WI38 (cell line): ENCODE results near the gene MGME1.

Experiments
- H3K4me3 ChIP-seq: 2 replicates; pipeline ENCODE4 v1.5.1; 2011; ENCODE audit warnings: low read depth, mild to moderate bottlenecking, control low read depth, low read length
- CTCF ChIP-seq: IDR thresholded peaks from 2 replicates; pipeline ENCODE4 v1.5.1; 2012; ENCODE audit warnings: low read depth, mild to moderate bottlenecking, control low read depth, low read length

The MGME1 gene

DNA sequence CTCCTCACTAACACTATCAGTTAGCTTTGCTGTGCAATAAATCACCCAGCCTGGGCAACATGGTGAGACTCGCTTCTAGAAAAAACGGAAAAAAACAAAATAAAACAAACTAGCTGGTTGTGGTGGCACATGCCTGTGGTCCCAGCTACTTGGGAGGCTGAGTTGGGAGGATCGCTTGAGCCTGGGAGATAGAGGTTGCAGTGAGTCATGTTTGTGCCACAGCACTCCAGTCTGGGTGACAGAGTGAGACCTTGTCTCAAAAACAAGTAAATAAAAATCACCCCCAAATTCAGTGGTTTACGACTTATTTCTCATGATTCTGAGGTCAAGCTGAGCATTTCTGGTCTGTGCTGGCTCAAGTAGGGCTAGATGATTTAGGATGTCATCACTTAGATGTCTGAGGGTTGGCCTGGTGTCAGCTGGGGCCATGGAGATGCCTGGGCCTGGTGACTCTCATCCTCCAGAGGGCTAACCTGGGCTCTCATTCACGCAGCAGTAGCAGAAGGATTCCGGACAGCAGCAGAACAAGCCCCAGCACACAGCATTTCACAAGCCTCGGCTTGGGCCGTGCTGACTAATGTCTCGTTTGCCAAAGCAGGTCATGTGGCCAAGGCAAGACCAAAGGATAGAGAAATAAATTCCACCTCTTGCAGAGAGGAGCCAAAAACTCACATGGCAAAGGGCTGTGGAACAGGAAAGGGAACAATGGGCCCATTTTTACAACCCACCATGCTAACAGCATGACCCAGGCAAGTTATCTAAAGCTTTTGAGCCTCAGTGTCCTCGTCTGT, 32.5 kb downstream of the MGME1 start:
- H3K4me3 ChIP-seq = no peak overlapping the region
- no peak for TF ChIP-seq CTCF

- no peak for TF ChIP-seq CTCF
- no peak overlapping the region for H3K4me3 ChIP-seq
Measured at GRCh38 chr20:18003897-18004296, 35.1 kb downstream of the MGME1 start.

DNA sequence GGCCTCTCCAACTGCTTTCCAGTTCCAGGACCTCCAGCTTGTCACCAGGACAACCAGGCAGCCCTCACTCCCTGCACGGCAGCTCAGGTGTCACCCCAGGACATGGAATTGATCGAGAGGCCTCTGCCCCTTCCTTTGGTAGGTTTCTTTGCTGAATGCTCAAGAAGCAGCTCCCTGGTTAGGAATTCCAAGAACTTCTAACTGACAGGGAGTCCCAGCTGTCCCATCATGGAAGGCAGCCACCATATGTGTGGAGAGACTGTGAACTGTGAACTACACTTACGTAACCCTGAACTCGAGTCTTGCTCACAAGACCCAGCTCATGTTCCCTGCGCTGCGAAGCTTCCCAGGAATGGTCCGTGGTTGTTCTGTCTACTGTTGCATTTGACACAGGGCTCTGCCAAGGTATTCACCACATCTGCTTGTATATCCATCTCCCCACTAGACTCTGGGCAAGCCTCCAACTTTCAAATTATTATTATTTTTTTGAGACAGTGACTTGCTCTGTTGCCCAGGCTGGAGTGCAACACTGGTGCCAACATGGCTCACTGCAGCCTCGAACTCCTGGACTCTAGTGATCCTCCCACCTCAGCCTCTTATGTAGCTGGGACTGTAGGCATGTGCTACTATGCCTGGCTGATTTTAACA, 35.7 kb downstream of the MGME1 start:
- H3K4me3 ChIP-seq = no peak overlapping the region
- TF ChIP-seq CTCF = no peak

DNA sequence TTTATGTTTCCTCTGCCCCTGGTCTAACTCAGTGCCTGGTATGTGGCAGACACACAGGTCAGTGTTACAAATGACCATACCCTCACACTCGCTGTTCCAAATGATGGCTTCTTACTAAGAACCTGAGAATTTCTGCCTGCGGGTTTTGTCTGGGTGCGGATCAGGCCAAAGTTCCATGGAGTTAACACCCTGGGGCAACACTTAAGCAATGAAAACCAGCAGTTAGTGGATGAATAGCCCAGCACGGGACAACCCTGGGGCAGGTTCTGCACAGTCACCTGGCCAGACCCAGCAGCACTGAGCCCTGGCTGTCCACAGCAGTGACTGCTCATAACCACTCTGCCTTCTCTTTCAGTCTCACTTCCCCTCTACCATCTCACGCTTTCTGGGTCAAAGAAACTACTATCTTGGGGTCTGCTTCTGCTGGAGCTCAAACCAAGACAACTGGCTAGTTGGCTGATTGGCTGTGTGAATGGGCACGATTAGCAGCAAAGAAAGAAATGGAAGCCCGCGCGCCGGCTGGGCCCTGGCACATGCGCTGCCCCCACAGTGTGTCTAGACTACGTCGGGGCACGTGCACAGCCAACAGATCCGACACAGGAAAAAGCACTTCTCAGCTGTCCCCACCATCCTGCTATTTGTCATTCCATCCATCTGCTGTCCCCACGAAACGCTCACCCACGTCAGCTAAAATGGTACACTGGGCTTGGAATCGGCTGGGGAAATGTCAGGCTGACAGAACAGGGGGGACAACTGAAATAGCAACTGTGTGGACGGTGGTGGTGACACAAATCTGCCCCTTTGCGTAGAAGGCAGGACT, 36.6 kb downstream of the MGME1 start:
- no peak for TF ChIP-seq CTCF
- no peak overlapping the region for H3K4me3 ChIP-seq

- no peak for TF ChIP-seq CTCF
- no peak overlapping the region for H3K4me3 ChIP-seq
Measured at GRCh38 chr20:18005990-18006364, 37.2 kb downstream of the MGME1 start.

DNA sequence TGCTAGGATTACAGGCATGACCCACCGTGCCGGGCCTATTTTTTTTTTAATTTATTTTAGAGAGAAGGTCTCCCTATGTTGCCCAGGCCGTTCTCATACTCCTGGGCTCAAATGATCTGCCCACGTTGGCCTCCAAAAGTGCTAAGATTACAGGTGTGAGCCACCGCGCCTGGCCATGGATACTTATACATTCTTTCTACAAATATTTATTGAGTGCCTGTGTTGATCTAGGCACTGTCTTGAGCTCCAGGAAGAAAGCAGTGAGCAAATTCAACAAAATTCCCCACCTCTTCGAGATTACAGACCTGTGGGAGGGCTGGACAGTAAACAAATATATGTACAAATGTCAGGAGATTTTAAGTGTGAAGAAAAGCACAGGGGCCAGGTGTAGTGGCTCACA, 37.9 kb downstream of the MGME1 start:
- TF ChIP-seq CTCF = no peak
- no peak overlapping the region for H3K4me3 ChIP-seq
